SJCRH30 (cell line): ENCODE data around the gene THSD7B. TPM values are rescaled to one million over a fixed set of nuclear protein-coding genes. Genes with fewer than 3 reads are reported as not detected.
"Not testable (repeated sequence)": the region's sequence is repeated elsewhere in the genome, so short reads cannot be mapped to it uniquely, and the experiment has no call there.

ENCODE experiments used
- DNase-seq, 2 experiments: peaks; one replicate each; pipeline ENCODE4 v3.0.0-alpha.2; 2015 to 2020
- H3K27ac ChIP-seq: fragments of 250-450 bp; sonication (Bioruptor Pico); 2 replicates; pipeline ENCODE4 v1.5.1; 2020; ENCODE audit warnings: mild to moderate bottlenecking, moderate library complexity
- H3K27me3 ChIP-seq: fragments of 250-450 bp; sonication (Bioruptor Pico); 2 replicates; pipeline ENCODE4 v1.5.1; 2020; ENCODE audit warnings: mild to moderate bottlenecking, moderate library complexity
- H3K36me3 ChIP-seq: fragments of 250-450 bp; sonication (Bioruptor Pico); 2 replicates; pipeline ENCODE4 v1.5.1; 2020; ENCODE audit warnings: mild to moderate bottlenecking, moderate library complexity
- H3K4me1 ChIP-seq: fragments of 250-450 bp; sonication (Bioruptor Pico); 2 replicates; pipeline ENCODE4 v1.5.1; 2020; ENCODE audit warnings: mild to moderate bottlenecking, moderate library complexity
- H3K4me3 ChIP-seq: fragments of 250-450 bp; sonication (Bioruptor Pico); 2 replicates; pipeline ENCODE4 v1.5.1; 2020; ENCODE audit warnings: mild to moderate bottlenecking, moderate library complexity
- H3K9me3 ChIP-seq: fragments of 250-450 bp; sonication (Bioruptor Pico); replicated peaks from 2 replicates; pipeline ENCODE4 v1.5.1; 2020; ENCODE audit warnings: mild to moderate bottlenecking, moderate library complexity
- total RNA-seq: library from RNA; depleted of rRNA; stranded (reverse); fragments of >200 nt; shearing (Covaris generic); gene quantifications from 2 replicates; pipeline ENCODE4 v1.2.3, GENCODE V29; 2014

Gene THSD7B
- total RNA-seq, 1 experiment from 2014 or later: 0.18 TPM

- Histone ChIP-seq H3K4me1 (no peaks in the 10 kb centered on the region), H3K9me3 (no peaks in the 10 kb centered on the region), H3K36me3 (no peaks in the 10 kb centered on the region), H3K27me3 (no peaks in the 10 kb centered on the region), H3K4me3 (no peak overlapping the region), H3K27ac (no peak overlapping the region)
- no peak for DNase-seq
These were observed 488.7 kb downstream of the THSD7B start for GRCh38 chr2:137254052-137254451.

- Histone ChIP-seq H3K36me3 (no peaks in the 10 kb centered on the region), H3K27me3 (no peaks in the 10 kb centered on the region), H3K27ac (no peak overlapping the region), H3K9me3 (no peaks in the 10 kb centered on the region), H3K4me1 (no peaks in the 10 kb centered on the region), H3K4me3 (no peak overlapping the region)
- no peak for DNase-seq
These were observed 490.0 kb downstream of the THSD7B start for GRCh38 chr2:137255345-137255744.

GRCh38 chr2:137255990-137256389, 490.6 kb downstream of the THSD7B start:
- Histone ChIP-seq H3K9me3 (no peaks in the 10 kb centered on the region), H3K4me1 (no peaks in the 10 kb centered on the region), H3K4me3 (no peak overlapping the region), H3K27me3 (no peaks in the 10 kb centered on the region), H3K27ac (no peak overlapping the region), H3K36me3 (no peaks in the 10 kb centered on the region)
- no peak for DNase-seq

GRCh38 chr2:137261881-137262585, 496.7 kb downstream of the THSD7B start:
- no peak for DNase-seq
- H3K27me3 ChIP-seq: 0 out of 2 replicates have a peak, but pooled peaks cover 3% of the 10 kb centered on the region
- no peak overlapping the region for H3K27ac ChIP-seq
- no peak overlapping the region for H3K4me3 ChIP-seq
- H3K36me3 ChIP-seq: no peaks in the 10 kb centered on the region
- no peaks in the 10 kb centered on the region for H3K9me3 ChIP-seq
- no peaks in the 10 kb centered on the region for H3K4me1 ChIP-seq

GRCh38 chr2:137262594-137262993, 497.2 kb downstream of the THSD7B start:
- Histone ChIP-seq H3K27me3 (0 out of 2 replicates have a peak, but pooled peaks cover 3% of the 10 kb centered on the region), H3K4me1 (no peaks in the 10 kb centered on the region), H3K9me3 (no peaks in the 10 kb centered on the region), H3K27ac (no peak overlapping the region), H3K36me3 (no peaks in the 10 kb centered on the region), H3K4me3 (no peak overlapping the region)
- no peak for DNase-seq

GRCh38 chr2:137287913-137288639, 522.7 kb downstream of the THSD7B start:
- Histone ChIP-seq H3K27ac (no peak overlapping the region), H3K27me3 (no peaks in the 10 kb centered on the region), H3K36me3 (no peaks in the 10 kb centered on the region), H3K4me1 (no peaks in the 10 kb centered on the region), H3K4me3 (no peak overlapping the region), H3K9me3 (no peaks in the 10 kb centered on the region)
- DNase-seq: no peak

GRCh38 chr2:137291836-137292570, 526.7 kb downstream of the THSD7B start:
- H3K9me3 ChIP-seq: no peaks in the 10 kb centered on the region
- no peak for DNase-seq
- no peak overlapping the region for H3K27ac ChIP-seq
- H3K4me3 ChIP-seq: no peak overlapping the region
- no peaks in the 10 kb centered on the region for H3K4me1 ChIP-seq
- no peaks in the 10 kb centered on the region for H3K36me3 ChIP-seq
- H3K27me3 ChIP-seq: no peaks in the 10 kb centered on the region

- H3K27ac ChIP-seq: no peak overlapping the region
- H3K27me3 ChIP-seq: no peaks in the 10 kb centered on the region
- no peaks in the 10 kb centered on the region for H3K4me1 ChIP-seq
- no peaks in the 10 kb centered on the region for H3K36me3 ChIP-seq
- H3K9me3 ChIP-seq: no peaks in the 10 kb centered on the region
- DNase-seq: no peak
- no peak overlapping the region for H3K4me3 ChIP-seq
These were observed 533.0 kb downstream of the THSD7B start for GRCh38 chr2:137298377-137298776.

- no peak overlapping the region for H3K27ac ChIP-seq
- no peak overlapping the region for H3K4me3 ChIP-seq
- DNase-seq: no peak
- no peaks in the 10 kb centered on the region for H3K9me3 ChIP-seq
- H3K36me3 ChIP-seq: no peaks in the 10 kb centered on the region
- H3K27me3 ChIP-seq: no peaks in the 10 kb centered on the region
- H3K4me1 ChIP-seq: no peaks in the 10 kb centered on the region
These were observed 535.6 kb downstream of the THSD7B start for GRCh38 chr2:137300987-137301386.

- Histone ChIP-seq H3K27me3 (no peaks in the 10 kb centered on the region), H3K4me3 (no peak overlapping the region), H3K27ac (no peak overlapping the region), H3K4me1 (no peaks in the 10 kb centered on the region), H3K36me3 (no peaks in the 10 kb centered on the region), H3K9me3 (no peaks in the 10 kb centered on the region)
- DNase-seq: no peak
These were observed 537.6 kb downstream of the THSD7B start for GRCh38 chr2:137302957-137303356.

GRCh38 chr2:137316075-137316474, 550.7 kb downstream of the THSD7B start:
- H3K4me1 ChIP-seq: no peaks in the 10 kb centered on the region
- H3K27ac ChIP-seq: no peak overlapping the region
- no peak for DNase-seq
- no peak overlapping the region for H3K4me3 ChIP-seq
- no peaks in the 10 kb centered on the region for H3K9me3 ChIP-seq
- no peaks in the 10 kb centered on the region for H3K36me3 ChIP-seq
- H3K27me3 ChIP-seq: no peaks in the 10 kb centered on the region; the same call in 1 of the 2 replicates

- H3K4me1 ChIP-seq: no peaks in the 10 kb centered on the region
- no peaks in the 10 kb centered on the region; the same call in 1 of the 2 replicates for H3K27me3 ChIP-seq
- DNase-seq: no peak
- H3K27ac ChIP-seq: no peak overlapping the region
- H3K4me3 ChIP-seq: no peak overlapping the region
- no peaks in the 10 kb centered on the region for H3K36me3 ChIP-seq
- no peaks in the 10 kb centered on the region for H3K9me3 ChIP-seq
These were observed 556.2 kb downstream of the THSD7B start for GRCh38 chr2:137321566-137321965.

- DNase-seq, H3K36me3 ChIP-seq, H3K27ac ChIP-seq, H3K9me3 ChIP-seq, H3K4me1 ChIP-seq, H3K27me3 ChIP-seq, H3K4me3 ChIP-seq: not testable (repeated sequence)
These were observed 566.2 kb downstream of the THSD7B start for GRCh38 chr2:137331562-137331961.

GRCh38 chr2:137333386-137334165, 568.2 kb downstream of the THSD7B start:
- Histone ChIP-seq H3K27ac (no peak overlapping the region), H3K4me1 (no peaks in the 10 kb centered on the region), H3K9me3 (no peaks in the 10 kb centered on the region), H3K4me3 (no peak overlapping the region), H3K36me3 (no peaks in the 10 kb centered on the region), H3K27me3 (no peaks in the 10 kb centered on the region)
- no peak for DNase-seq
